GM19463 (cell line): ENCODE results near the gene ARHGEF28.

Experiments
- ATAC-seq: cut with Tn5 transposase; IDR thresholded peaks from one replicate; pipeline ENCODE4 v1.9.1; 2021; ENCODE audit warnings: mild to moderate bottlenecking, moderate library complexity; ENCODE audit not compliant: unreplicated experiment

The ARHGEF28 gene

DNA sequence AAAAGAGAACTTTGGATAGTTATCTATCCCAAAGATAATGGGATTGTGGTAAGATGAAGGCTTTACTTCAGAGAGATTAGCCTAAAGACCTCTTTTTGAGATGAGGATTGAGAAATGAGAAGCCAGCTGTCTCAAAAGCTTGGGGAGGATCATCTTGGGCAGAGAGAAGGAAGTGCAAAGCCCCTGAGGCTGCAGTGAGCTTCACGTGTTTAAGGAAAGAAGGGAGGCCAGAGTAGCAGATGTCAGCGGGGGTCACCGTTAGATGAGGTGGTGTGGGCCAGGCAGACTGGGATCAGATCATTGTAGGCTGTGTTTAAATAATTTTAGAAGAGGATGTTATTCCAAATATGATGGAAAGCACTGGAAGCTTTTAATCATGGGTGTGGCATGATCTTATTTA, 270.1 kb downstream of the ARHGEF28 start:
- ATAC-seq: no peak

DNA sequence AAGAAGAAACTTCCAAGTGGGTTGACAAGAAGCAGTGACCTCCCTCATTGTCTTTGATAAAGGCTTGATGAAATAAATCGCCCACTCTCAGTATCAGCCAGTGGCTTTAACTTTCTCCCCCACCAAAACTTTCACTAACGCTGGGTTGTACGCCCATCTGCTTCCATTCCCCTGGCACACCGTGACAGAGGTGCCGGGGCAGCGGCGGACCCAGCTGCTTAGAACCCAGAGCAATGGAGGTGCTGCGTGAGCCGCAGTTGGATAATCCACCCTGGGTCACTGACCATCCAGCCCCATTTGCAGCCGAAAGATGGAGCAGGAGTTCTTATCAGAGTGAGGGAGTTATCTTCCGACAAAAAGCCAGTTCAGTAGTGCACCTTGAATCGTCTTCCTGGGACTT, 270.7 kb downstream of the ARHGEF28 start:
- no peak for ATAC-seq

DNA sequence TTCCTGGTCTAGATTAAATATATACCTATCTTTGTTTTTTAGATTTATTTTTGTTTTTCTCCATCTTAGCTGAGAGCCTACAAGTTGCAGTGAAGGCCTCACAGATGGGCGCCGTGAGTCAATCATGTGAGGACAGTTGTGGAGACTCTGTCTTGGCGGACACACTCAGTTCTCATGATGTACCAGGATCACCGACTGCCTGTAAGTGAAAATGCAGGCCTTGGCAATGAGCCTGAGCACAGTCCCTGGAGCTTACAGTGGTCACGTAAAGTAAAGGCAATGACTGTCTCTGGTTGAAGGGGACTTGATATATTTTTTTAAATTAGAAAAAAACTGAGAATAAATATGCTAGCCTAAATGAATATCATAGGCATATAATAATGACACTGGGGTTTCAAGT, 271.9 kb downstream of the ARHGEF28 start:
- ATAC-seq: no peak

DNA sequence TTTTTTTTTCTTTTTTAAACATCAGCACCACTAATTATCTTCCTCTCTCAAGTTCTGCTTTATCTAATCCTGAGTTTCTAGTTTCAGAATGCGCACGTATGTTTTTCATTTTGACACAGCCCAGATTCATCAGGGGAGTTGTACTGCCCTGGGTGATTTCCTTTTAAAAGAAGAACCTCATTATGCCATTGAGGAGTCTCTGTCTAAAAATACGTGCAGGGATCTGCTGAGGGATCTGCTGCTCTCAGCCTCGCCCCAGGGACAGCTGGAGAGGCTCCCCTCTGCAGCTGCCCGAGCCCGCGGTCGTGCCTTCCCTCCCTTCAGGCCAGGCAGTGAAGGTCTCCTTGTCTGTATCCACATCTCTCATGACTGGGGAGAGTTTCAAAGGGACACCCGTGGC, 273.1 kb downstream of the ARHGEF28 start:
- peak; percentile 94 for ATAC-seq

DNA sequence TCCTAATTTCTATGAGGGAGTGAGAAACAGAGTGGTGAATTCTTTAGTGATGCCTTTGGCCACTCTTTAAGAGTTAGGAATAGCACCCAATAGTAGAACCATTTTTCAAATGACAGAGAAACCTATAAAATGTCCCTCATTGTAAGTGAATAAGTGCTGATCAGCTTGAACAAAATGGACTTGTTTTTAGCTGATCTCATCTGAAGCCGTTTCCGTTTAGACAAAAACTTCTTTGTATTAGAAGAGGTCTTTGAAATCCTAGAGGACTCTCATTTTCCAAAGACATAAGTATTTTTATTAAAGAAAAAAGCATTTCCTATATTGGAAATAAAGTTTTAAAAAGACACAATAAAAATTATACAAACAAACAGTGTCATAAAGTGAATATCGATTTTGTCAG, 273.9 kb downstream of the ARHGEF28 start:
- ATAC-seq: no peak

DNA sequence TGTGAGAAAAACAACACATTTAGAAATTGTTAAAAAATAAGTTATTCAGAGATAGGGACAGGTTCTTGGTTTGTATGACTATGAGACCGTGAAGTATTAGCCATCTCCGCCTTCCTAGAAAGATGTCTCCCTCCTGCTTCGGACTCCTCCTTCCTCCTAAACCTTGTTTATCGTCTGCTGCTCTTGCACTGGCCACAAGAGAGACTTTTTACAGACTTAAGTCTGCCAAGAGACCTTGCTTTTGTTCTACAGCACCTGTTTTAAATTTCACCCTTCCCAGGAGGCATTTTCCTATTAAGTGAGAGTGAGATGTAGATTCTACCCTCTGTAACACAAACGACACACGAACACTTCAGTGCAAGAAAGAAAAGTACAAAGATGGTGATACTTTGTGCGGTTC, 274.6 kb downstream of the ARHGEF28 start:
- ATAC-seq: no peak

DNA sequence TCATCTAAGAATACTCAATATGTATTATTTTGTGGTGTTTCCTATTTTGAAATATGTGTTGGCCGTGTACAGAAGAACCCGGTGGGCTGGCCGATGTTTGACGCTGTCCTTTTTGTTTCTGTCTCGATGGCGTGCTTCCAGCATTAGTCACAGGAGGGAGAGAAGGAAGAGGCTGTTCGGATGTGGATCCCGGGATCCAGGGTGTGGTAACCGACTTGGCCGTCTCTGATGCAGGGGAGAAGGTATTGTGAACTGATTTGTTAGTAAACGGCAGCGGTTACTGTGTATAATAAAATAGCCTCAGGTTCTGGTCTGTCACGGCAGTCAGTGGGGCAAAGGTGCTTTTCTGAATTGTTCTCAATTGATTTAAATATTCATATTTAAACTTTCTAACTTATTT, 275.0 kb downstream of the ARHGEF28 start:
- no peak for ATAC-seq

DNA sequence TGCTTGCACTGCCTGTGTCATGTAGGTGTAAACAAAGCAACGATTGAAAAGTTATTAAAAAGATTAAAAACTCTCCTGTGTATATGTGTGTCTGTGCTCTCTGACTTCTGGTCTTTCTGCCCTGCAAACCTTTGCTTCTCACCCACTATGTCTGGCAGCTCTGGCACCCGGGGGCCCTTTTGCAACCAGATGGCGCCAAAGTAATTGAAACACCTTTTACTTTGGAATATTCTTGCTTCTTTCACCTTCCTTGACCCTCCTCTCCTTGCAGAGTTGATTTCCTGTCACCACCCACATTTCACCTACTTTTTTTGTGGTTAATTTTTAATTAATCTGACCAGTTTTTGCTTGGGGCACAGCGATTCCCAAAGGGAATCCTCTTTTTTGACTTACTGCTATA, 275.5 kb downstream of the ARHGEF28 start:
- ATAC-seq: no peak

DNA sequence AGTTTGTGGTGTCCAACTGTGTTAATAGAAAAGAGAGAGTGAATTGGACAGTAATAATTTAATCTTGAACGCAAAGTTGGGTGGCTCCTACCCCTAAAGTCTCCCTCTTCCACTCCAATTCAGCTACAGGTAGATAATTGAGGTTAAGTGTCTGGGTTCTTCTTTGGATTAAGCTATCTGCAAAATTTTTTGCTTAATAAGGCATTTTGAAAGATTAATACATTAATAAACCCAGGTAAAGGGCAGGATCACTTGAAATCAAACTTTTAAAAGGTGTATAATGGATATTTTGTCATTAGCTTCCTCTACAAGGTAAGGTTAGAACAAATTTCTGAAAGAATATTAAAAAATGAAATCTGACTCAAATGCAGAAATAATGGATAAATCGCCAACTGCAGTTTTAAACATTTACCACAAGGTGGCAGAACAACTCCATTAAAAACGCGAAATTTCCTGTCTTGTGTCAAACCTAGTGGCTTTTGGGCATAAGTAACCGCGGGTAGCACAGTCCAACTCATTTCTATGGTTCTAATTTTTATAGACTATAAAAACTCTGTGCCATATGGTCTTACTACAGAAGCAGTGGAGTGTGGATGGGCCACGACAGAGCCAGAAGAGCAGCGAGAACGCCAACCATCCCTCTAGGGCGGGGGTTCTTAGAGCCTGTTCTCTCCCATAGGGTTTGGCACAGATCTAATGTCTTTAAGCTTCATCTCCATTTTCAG, 276.5 kb downstream of the ARHGEF28 start:
- no peak for ATAC-seq

DNA sequence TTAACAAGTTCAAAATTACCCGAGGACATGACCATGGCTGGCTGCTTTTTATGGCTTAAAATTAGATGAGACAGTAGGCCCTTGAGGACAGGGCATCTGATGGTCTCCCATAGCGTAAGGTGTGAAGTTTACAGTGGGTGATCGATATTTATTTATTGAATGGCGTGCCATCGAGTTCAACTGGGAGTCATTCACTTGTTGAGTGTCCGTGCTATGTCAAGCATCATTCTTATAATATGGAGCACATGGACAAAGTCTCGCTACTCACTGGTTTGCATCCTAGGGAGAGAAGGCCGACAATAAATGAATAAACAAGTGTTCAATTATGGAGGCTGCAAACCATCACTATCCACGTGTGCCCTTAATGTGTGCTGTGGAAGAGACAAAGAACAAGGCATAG, 277.2 kb downstream of the ARHGEF28 start:
- ATAC-seq: no peak

DNA sequence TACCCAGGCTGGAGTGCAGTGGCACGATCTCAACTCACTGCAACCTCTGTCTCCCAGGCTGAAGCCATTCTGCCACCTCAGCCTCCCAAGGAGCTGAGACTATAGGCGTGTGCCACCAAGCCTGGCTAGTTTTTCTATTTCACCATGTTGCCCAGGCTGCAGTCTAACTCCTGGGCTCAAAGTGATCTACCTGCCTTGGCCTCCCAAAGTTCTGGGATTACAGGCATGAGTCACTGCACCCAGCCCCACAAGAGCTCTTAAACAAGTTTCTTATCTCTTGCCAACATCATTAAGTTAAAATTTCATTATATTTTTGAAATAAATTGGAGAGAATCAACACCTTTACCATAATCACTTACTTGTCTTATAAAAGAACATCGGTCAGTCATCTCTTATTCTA, 280.3 kb downstream of the ARHGEF28 start:
- ATAC-seq: no peak

DNA sequence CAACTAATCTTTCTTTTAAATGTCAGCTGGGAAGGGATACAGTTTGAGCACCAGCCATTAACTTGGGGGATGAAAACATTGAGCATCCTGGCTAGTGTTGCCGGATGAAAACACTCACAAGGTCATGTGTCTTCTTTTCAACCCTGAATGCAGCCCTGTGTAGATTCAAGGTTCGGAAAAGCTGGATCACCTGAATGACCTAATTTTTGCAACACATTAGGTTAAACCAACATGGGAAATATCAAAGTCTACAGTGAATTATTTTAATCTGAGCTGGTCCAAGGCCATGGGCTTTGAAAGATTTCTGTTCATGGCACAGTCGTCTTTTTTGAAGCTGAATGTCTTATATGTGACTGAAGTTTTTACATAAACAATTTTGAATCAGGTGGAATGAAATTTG, 281.2 kb downstream of the ARHGEF28 start:
- ATAC-seq: no peak

DNA sequence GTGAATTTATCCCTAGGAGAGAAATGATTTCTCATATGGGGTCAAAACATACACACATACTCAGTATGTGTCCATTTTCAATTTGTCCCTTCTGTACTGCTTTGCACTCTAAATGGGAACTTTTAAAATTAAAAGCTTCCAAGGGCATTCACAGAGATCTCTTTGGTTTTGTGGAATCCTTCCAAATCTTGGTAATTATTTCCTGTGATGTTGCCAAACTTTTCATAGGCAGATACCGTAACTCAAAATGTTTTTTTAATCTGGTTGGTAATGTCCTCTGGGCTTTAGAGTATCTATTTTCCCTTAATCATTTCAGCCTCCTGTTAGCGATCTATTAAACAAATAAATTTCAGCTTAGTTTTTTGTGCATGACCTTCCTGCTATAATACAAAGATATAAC, 282.4 kb downstream of the ARHGEF28 start:
- no peak for ATAC-seq

DNA sequence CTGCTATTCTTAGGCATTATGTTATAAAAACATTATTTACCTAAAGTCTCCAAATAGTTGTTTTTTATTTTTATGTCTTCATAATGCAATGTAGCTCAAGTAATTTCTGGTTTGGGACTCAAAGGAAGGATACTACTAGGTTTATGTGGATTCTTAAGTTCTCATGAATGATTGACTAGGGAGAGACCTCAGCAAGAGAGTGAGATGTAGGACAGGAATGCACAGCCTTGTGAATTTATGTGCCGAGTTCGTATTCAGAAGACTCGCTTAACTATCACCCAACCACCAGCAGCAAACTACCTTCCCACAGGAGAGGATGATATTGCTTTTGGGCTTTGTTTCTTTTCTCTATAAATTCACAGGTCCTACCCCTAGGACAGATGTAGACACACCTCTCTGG, 282.9 kb downstream of the ARHGEF28 start:
- ATAC-seq: no peak

DNA sequence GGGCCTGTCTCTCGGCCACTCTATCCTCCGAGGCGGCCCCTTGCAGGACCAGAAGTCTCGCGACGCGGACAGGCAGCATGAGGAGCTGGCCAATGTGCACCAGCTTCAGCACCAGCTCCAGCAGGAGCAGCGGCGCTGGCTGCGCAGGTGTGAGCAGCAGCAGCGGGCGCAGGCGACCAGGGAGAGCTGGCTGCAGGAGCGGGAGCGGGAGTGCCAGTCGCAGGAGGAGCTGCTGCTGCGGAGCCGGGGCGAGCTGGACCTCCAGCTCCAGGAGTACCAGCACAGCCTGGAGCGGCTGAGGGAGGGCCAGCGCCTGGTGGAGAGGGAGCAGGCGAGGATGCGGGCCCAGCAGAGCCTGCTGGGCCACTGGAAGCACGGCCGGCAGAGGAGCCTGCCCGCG, 283.5 kb downstream of the ARHGEF28 start:
- ATAC-seq: no peak

DNA sequence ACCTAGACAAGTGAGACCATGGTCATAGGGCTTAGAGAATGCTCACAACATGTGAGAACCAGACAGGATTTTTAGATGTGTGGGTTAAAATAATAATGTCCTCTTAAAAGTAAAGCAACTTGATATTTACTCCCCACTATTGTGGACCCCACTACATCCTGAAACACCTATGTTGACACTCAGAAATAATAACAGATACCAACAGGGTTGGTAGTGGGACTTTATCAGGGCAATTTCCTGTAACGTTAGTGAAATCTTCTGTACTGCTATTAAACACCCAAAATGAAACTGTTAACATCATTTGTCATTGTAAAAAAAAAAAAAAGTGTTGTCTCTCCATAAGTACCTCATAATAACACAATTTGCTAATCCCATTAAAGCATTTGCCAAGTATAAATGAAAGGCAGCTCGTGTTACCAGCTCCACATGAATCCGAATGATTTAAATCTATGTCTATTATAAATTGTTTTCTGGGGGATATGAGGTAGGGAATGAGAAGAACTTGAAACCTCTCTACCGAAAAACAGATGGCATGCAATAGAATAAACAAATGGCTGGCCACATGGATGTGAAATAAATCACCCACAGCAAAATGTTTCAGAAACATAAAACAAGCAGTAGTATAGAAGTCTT, 285.9 kb downstream of the ARHGEF28 start:
- no peak for ATAC-seq

DNA sequence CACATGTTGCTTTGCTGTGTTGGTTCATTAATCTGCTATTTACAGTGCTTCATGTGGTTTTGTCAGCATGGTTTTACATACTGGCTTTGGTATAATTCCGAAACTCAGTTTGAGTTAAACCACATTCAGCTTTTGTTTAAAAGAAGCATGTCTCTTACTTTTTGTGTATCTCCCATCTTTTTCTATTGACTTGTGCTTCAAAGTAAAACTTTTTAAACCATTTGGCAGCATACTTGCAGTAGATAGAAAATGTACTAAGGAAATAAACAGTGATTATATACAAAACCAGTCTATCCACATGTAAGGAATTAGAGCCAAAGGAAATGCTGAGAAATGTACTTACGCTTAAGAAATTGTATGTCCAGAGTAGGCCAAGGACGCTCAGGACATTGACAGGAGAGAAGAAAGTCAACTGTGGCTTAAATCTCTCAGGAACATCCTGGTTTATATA, 286.9 kb downstream of the ARHGEF28 start:
- no peak for ATAC-seq

DNA sequence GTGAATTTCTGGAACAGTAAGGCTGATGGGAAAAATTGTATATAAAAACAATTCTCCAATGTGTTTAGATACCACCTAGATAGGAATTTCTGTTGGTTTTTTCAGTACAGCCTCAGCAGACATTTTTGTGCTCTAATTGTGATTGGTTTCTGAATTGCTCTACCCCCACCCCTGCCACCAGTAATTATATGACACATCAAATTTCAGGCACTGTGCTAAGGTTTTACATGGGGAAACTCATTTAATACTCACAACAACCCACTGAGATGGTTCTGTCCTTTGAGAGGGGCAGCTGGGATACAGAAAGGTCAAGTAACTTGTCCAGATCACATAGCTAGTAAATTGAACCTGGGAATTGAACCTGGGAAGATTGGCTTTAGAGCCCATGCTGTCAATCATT, 288.0 kb downstream of the ARHGEF28 start:
- ATAC-seq: no peak

DNA sequence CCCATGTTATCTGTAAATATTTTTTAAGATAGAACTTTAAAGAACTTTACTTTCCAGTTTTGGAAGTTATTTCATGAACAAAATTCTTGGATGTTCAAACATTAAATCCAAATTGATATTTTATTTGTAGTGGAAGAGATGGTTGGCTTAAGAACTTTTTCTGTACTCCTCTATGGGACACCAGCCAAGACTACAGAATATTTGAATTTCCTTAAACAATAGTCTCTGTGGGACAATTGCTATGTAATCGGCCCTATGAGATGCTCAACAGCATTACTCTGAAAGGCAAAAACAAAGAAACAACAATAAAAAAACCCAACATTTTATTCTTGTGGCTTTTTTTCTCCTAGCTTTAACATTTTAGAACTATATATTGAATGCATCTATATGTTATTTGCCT, 289.3 kb downstream of the ARHGEF28 start:
- no peak for ATAC-seq

DNA sequence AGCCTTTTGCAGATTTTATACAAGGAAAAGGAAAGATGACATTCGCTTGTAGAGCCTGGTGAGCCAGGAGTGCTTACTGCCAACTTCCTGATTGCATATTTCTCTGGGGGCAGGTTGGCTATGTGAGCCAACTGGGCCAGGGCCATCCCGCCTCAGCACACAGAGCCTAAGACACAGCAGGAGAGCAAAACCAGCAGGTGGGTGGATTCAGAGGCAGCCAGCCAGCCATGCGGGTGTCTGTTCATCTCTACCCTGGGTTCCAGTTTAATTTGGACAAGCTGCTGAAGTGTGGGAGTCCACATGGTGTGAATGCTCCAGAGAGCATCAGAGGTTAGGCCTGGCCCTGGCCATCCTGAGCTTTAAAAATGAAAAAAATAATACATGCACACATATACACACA, 291.4 kb downstream of the ARHGEF28 start:
- ATAC-seq: no peak

DNA sequence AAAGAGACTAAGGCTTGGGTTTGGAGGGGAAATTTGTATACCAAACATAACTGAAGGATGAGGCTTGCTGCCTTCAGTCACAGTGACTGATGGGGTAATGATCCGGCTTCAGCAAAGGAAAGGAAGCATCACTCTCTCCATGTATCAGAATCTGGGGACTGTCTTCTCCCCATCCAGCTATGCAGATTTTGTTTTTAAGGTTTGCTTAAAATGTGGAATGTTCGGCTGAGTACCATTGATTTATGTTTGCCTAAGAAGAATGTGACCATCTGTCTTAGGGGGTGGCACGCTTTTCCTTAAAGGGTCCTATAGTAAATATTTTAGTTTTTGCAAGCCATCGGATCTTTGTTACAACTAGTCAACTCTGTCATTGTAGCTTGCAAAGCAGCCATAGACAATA, 291.9 kb downstream of the ARHGEF28 start:
- ATAC-seq: no peak

DNA sequence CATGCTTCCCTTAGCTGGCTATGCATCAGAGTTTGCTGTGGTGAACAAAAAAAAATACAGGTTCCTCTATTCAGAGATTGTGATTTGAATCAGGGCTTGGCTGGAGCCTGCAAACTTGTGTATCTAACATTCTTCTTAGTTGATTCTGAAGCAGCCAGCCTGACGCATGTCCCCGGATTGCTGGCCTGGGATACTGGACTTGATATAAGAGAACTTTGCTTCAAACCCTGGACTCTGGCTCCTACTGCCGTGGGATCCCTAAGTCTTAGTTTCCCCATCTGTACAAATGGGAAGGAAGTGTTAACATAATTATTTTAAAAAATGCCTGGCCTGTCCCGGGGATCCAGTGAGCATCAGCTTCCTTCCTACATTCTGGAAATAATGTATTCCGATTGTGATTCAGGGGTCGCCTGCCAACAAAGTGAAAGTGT, 292.8 kb downstream of the ARHGEF28 start:
- no peak for ATAC-seq

DNA sequence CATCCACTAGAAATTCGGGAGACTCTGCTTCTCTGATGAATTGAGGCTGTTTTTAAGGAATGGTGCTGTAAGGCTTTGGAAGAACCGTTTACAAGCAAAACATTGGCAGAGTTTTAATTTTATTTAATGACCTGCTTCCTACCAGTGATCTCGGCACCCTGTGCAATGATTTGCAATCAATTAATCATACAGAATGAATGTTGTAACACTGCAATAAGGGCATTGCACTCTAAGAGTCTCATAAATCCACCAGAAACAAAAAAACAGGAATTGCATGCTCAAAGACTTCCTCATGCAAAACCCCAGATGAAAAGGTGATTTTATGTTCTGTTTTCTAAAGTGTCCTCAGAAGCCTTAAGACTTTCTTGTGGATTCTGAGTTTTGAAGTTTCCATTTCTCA, 295.7 kb downstream of the ARHGEF28 start:
- no peak for ATAC-seq
